NOMO-1 (cell line): ENCODE measurements around the gene C12orf57.

Source experiments
- DNase-seq, 2 experiments: peaks; one replicate each; lab custom pipeline; 2025; ENCODE audit not compliant: unreplicated experiment in 2 of 2; lab: John Stamatoyannopoulos, UW

The C12orf57 gene

GRCh38 chr12:6987956-6988553 lies 44.2 kb downstream of the C12orf57 start:
- DNase-seq, result no peak
